OCI-LY7 (cell line): ENCODE results near the gene MAP10. TPM values are rescaled to one million over a fixed set of nuclear protein-coding genes. Genes with fewer than 3 reads are reported as not detected.

Experiments
- BruUV-seq: library from RNA; stranded (reverse); fragments of 400-500 nt; replicated peaks from 2 replicates; lab custom pipeline; 2021; lab: Mats Ljungman, UMichigan
- CTCF ChIA-PET: fragments of 300-600 bp; sonication (Branson Sonifier 250); formaldehyde crosslinking; loops from one replicate; lab custom pipeline; 2022; ENCODE audit warnings: antibody characterized with exemption; ENCODE audit not compliant: unreplicated experiment; lab: Charles Lee
- POLR2A ChIA-PET: fragments of 300-600 bp; sonication (Branson Sonifier 250); formaldehyde crosslinking; loops from one replicate; lab custom pipeline; 2022; ENCODE audit warnings: antibody characterized with exemption; lab: Charles Lee
- DNase-seq: peaks from one replicate; pipeline ENCODE4 v3.0.0-alpha.2; 2015; ENCODE audit warnings: low spot score
- H2AFZ ChIP-seq: fragments of 200-600 bp; sonication (generic), shearing (Covaris generic); 2 replicates; pipeline ENCODE4 v1.6.1; 2014; ENCODE audit warnings: mild to moderate bottlenecking, antibody characterized with exemption, low read length, moderate library complexity
- H3K27ac ChIP-seq: fragments of 200-600 bp; sonication (generic); 2 replicates; pipeline ENCODE4 v1.5.1; 2014; ENCODE audit warnings: mixed run types, low read depth, mild to moderate bottlenecking, moderate library complexity, low read length, inconsistent platforms; ENCODE audit not compliant: poor library complexity, severe bottlenecking
- H3K36me3 ChIP-seq: fragments of 200-600 bp; sonication (generic); 2 replicates; pipeline ENCODE4 v1.6.1; 2014; ENCODE audit warnings: mild to moderate bottlenecking, antibody characterized with exemption, low read length, moderate library complexity, mixed read lengths; ENCODE audit not compliant: insufficient read depth
- H3K4me1 ChIP-seq: fragments of 200-600 bp; sonication (generic); 2 replicates; pipeline ENCODE4 v1.5.1; 2014; ENCODE audit warnings: mild to moderate bottlenecking, low read length; ENCODE audit not compliant: insufficient read depth, poor library complexity, severe bottlenecking
- H3K4me2 ChIP-seq: fragments of 200-600 bp; sonication (generic); 2 replicates; pipeline ENCODE4 v1.6.1; 2014; ENCODE audit warnings: mild to moderate bottlenecking, low read length
- H3K4me3 ChIP-seq: fragments of 200-600 bp; sonication (generic); 2 replicates; pipeline ENCODE4 v1.5.1; 2014; ENCODE audit warnings: mild to moderate bottlenecking, low read depth, low read length; ENCODE audit not compliant: poor library complexity, severe bottlenecking
- H3K79me2 ChIP-seq: fragments of 200-600 bp; sonication (generic); 2 replicates; pipeline ENCODE4 v1.6.1; 2016; ENCODE audit warnings: low read depth, mild to moderate bottlenecking, low read length, moderate library complexity, mixed read lengths; ENCODE audit not compliant: insufficient read depth
- H3K9me2 ChIP-seq: fragments of 200-600 bp; sonication (generic); 2 replicates; pipeline ENCODE4 v1.6.1; 2016; ENCODE audit warnings: mild to moderate bottlenecking, low read length, mixed read lengths; ENCODE audit not compliant: insufficient read depth
- H3K9me3 ChIP-seq: fragments of 200-600 bp; sonication (generic); 2 replicates; pipeline ENCODE4 v1.6.1; 2014; ENCODE audit warnings: mild to moderate bottlenecking, mixed run types, low read length, mixed read lengths
- H4K20me1 ChIP-seq: fragments of 200-600 bp; sonication (generic); 2 replicates; pipeline ENCODE4 v1.6.1; 2014; ENCODE audit warnings: mild to moderate bottlenecking, antibody characterized with exemption, low read length, moderate library complexity, mixed read lengths; ENCODE audit not compliant: insufficient read depth
- EZH2phosphoT487 ChIP-seq: fragments of 200-600 bp; sonication (generic); IDR thresholded peaks from 2 replicates; pipeline ENCODE4 v1.6.1; 2018; ENCODE audit warnings: low read depth, borderline replicate concordance, mild to moderate bottlenecking, mixed run types, antibody characterized with exemption, low read length, moderate library complexity, mixed read lengths
- intact Hi-C: fragments of 100-400 bp; cut with micrococcal nuclease; formaldehyde crosslinking; loops from one replicate; pipeline ENCODE4 v1.10.0; 2022; ENCODE audit not compliant: unreplicated experiment
- total RNA-seq, 2 experiments: library from RNA; depleted of rRNA in 1 of 2; stranded (reverse); fragments of >200 nt in 1 of 2; shearing (Covaris generic) in 1 of 2; gene quantifications; 2 replicates each; pipeline ENCODE4 v1.2.3, GENCODE V29; 2014 to 2022
- TF ChIP-seq, protein P1 (sequence below): fragments of 200-600 bp; sonication (generic); conservative IDR thresholded peaks from 2 replicates; pipeline ENCODE4 v1.5.1; 2014; ENCODE audit warnings: mild to moderate bottlenecking, antibody characterized with exemption, low read length, moderate library complexity, mixed read lengths

MAP10 gene
- total RNA-seq, 2 experiments from 2014 or later = 1.6 to 4.9 TPM

- DNase-seq = no peak
Observed at GRCh38 chr1:232831895-232832294, 26.7 kb downstream of the MAP10 start.

GRCh38 chr1:232834066-232834465 lies 28.9 kb downstream of the MAP10 start:
- no peak overlapping the region for H3K4me2 ChIP-seq
- H3K9me3 ChIP-seq = no peaks in the 10 kb centered on the region
- no peak overlapping the region for H2AFZ ChIP-seq
- POLR2A ChIA-PET = no interaction called here
- no peak for TF ChIP-seq EZH2phosphoT487
- TF ChIP-seq, protein P1, sequence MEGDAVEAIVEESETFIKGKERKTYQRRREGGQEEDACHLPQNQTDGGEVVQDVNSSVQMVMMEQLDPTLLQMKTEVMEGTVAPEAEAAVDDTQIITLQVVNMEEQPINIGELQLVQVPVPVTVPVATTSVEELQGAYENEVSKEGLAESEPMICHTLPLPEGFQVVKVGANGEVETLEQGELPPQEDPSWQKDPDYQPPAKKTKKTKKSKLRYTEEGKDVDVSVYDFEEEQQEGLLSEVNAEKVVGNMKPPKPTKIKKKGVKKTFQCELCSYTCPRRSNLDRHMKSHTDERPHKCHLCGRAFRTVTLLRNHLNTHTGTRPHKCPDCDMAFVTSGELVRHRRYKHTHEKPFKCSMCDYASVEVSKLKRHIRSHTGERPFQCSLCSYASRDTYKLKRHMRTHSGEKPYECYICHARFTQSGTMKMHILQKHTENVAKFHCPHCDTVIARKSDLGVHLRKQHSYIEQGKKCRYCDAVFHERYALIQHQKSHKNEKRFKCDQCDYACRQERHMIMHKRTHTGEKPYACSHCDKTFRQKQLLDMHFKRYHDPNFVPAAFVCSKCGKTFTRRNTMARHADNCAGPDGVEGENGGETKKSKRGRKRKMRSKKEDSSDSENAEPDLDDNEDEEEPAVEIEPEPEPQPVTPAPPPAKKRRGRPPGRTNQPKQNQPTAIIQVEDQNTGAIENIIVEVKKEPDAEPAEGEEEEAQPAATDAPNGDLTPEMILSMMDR = no peak
- no peaks in the 10 kb centered on the region for H3K36me3 ChIP-seq
- intact Hi-C loops = no loop called here
- no peak overlapping the region for H3K27ac ChIP-seq
- H3K4me1 ChIP-seq = no peaks in the 10 kb centered on the region
- DNase-seq = no peak
- H3K79me2 ChIP-seq = no peaks in the 10 kb centered on the region
- no peak overlapping the region for H3K4me3 ChIP-seq
- CTCF ChIA-PET = no interaction called here
- no TSS peak for BruUV-seq
- no peaks in the 10 kb centered on the region for H4K20me1 ChIP-seq
- no peaks in the 10 kb centered on the region; the same call in 1 of the 2 replicates for H3K9me2 ChIP-seq

More at GRCh38 chr1:232831895-232832294, 26.7 kb downstream of the MAP10 start:
- no peaks in the 10 kb centered on the region for H3K9me2 ChIP-seq
- H3K79me2 ChIP-seq = no peaks in the 10 kb centered on the region
- intact Hi-C loops = no loop called here
- H3K4me1 ChIP-seq = no peaks in the 10 kb centered on the region
- POLR2A ChIA-PET = no interaction called here
- H4K20me1 ChIP-seq = no peaks in the 10 kb centered on the region
- TF ChIP-seq, protein P1 = no peak
- TF ChIP-seq EZH2phosphoT487 = no peak
- no peak overlapping the region for H3K4me2 ChIP-seq
- no peaks in the 10 kb centered on the region for H3K36me3 ChIP-seq
- CTCF ChIA-PET = no interaction called here
- H3K27ac ChIP-seq = no peak overlapping the region
- H3K9me3 ChIP-seq = no peaks in the 10 kb centered on the region
- no peak overlapping the region for H3K4me3 ChIP-seq
- H2AFZ ChIP-seq = no peak overlapping the region
- no TSS peak for BruUV-seq

- no peak for DNase-seq
- no peak overlapping the region for H3K4me3 ChIP-seq
- H3K9me3 ChIP-seq = no peaks in the 10 kb centered on the region
- no peaks in the 10 kb centered on the region for H3K4me1 ChIP-seq
- no peak overlapping the region for H3K4me2 ChIP-seq
- no peaks in the 10 kb centered on the region for H3K36me3 ChIP-seq
- H2AFZ ChIP-seq = no peak overlapping the region
- H4K20me1 ChIP-seq = no peaks in the 10 kb centered on the region
- intact Hi-C loops = no loop called here
- no TSS peak for BruUV-seq
- H3K9me2 ChIP-seq = no peaks in the 10 kb centered on the region; the same call in 1 of the 2 replicates
- H3K79me2 ChIP-seq = no peaks in the 10 kb centered on the region
- TF ChIP-seq, protein P1 = no peak
- TF ChIP-seq EZH2phosphoT487 = no peak
- no peak overlapping the region for H3K27ac ChIP-seq
- ChIA-PET POLR2A (interaction anchor here (0.7 kb wide), 1 partner anchor 522 kb away, joined by 3 read pairs; no protein-coding TSS in a partner anchor), CTCF (no interaction called here)
Observed at GRCh38 chr1:232835166-232835565, 29.9 kb downstream of the MAP10 start.
